Mucosa of stomach (tissue), 1 donor: ENCODE measurements around the gene UBTD2.
"Not testable (repeated sequence)": the region's sequence is repeated elsewhere in the genome, so short reads cannot be mapped to it uniquely, and the experiment has no call there.

Experiments used
- H3K27me3 ChIP-seq: one replicate; pipeline ENCODE4 v1.7.0; 2013; ENCODE audit warnings: mild to moderate bottlenecking, low read length; ENCODE audit not compliant: control insufficient read depth, insufficient read depth
- H3K36me3 ChIP-seq: one replicate; pipeline ENCODE4 v1.7.0; 2013; ENCODE audit warnings: low read length; ENCODE audit not compliant: control insufficient read depth, insufficient read depth
- H3K4me1 ChIP-seq: one replicate; pipeline ENCODE4 v1.7.0; 2013; ENCODE audit warnings: mild to moderate bottlenecking, low read length; ENCODE audit not compliant: control insufficient read depth, insufficient read depth
- H3K4me3 ChIP-seq: one replicate; pipeline ENCODE4 v1.7.0; 2013; ENCODE audit warnings: low read length
- H3K9ac ChIP-seq: one replicate; pipeline ENCODE4 v1.7.0; 2013; ENCODE audit warnings: mild to moderate bottlenecking, low read length, moderate library complexity
- H3K9me3 ChIP-seq: one replicate; pipeline ENCODE4 v1.7.0; 2013; ENCODE audit warnings: mild to moderate bottlenecking, low read length, moderate library complexity; ENCODE audit not compliant: control insufficient read depth
- donor health status: Pancreatic carcinoma.

Gene UBTD2

DNA sequence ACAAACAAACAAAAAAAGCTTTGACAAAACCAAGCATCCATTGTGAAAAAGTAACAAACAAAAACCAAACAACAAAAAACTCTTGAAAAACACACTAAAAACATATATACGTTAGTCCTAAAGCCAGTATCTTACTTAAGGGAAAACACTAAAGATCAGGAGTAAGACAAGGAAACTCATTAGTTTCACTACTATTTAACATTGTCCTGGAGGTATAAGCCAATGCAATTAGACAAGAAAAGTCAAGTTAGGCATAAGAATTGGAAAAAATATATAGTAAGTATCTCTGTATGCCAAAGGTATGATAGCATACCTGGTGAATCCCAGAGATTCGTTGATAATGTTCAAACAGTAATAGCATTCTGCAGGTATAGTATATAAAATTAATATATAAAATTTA, 21.8 kb upstream of the UBTD2 start:
- H3K4me1 ChIP-seq = no peaks in the 10 kb centered on the region
- no peaks in the 10 kb centered on the region for H3K27me3 ChIP-seq
- H3K36me3 ChIP-seq = no peaks in the 10 kb centered on the region
- H3K4me3 ChIP-seq = no peak overlapping the region
- no peak overlapping the region for H3K9ac ChIP-seq
- no peaks in the 10 kb centered on the region for H3K9me3 ChIP-seq

DNA sequence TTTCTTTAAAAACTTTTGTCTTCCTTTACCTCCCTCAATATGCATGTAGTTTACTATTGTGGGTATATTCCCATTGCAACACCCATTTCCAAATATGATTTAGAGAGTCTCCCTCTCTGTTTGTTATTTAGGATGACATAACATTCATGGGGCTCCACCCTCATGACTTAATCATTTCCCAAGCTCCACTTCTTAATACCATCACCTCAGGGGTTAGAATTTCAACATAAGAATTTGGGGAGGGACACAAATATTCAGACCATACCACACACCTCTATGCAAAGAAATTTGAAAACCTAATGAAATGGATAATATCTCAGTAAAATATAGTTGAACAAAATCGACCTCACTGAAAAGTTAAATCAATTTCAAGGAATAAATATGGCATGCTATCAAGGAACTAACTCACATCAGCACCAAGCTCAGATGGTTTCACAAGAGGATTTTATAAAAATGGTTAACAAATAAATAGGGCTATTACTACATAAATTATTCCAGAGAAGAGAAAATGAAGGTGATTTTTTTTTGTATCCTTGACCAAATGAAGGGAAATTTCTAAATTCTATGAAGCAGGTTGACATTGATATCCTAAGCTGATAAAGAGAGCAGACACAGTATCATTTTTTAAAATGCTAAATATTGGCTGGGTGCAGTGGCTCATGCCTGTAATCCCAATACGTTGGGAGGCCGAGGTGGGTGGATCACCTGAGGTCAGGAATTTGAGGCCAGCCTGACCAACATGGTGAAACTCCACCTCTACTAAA, 20.2 kb upstream of the UBTD2 start:
- Histone ChIP-seq H3K9ac (no peak overlapping the region), H3K36me3 (no peaks in the 10 kb centered on the region), H3K27me3 (no peaks in the 10 kb centered on the region), H3K4me3 (no peak overlapping the region), H3K9me3 (no peaks in the 10 kb centered on the region), H3K4me1 (no peaks in the 10 kb centered on the region)

DNA sequence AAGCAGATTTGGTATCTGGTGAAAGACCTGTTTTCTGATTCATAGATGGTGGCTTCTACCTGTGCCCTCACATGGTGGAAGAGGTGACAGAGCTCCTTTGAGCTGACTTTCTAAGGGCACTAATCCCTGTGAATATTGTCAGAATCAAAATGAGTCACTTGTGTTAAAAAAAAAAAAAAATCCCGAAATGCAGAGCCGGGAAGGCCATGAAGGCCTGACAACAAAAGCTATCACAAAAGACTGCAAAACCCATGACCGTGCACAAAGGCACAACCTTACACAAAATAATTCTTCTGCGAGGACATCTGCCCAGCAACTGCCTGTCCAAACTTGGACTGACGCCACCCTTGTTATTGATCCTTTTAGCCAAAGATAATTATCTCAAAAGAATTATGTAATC, 19.6 kb upstream of the UBTD2 start:
- no peak overlapping the region for H3K9ac ChIP-seq
- H3K9me3 ChIP-seq = no peaks in the 10 kb centered on the region
- no peak overlapping the region for H3K4me3 ChIP-seq
- no peaks in the 10 kb centered on the region for H3K4me1 ChIP-seq
- no peaks in the 10 kb centered on the region for H3K36me3 ChIP-seq
- no peaks in the 10 kb centered on the region for H3K27me3 ChIP-seq

DNA sequence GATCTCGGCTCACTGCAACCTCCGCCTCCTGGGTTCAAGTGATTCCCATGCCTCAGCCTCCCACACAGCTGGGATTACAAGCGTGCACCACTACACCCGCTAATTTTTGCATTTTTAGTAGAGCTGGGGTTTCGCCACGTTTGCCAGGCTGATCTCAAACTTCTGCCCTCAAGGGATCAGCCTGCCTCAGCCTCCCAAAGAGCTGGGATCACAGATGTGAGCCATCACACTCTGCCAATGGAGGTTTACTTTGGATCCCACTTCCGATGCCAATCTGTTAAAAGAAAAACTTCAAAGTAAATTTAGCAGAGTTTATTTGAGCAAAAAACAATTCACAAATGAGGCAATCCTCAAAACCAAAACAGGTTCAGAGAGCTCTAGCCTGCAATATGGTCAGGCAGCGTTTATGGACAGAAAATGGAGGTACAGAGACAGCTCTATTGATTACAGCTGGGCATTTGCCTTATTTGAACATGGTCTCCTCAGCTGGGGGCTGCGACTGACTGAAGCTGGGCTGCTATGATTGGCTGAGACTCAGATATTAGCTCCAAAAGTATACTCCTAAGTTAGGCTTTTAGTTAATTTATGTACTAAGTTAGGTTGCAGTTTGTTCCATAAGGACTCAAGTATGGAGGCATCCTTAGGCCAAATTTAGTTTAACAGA, 18.6 kb upstream of the UBTD2 start:
- H3K36me3 ChIP-seq = no peaks in the 10 kb centered on the region
- H3K9me3 ChIP-seq = no peaks in the 10 kb centered on the region
- H3K9ac ChIP-seq = no peak overlapping the region
- H3K4me1 ChIP-seq = no peaks in the 10 kb centered on the region
- H3K27me3 ChIP-seq = no peaks in the 10 kb centered on the region
- no peak overlapping the region for H3K4me3 ChIP-seq

DNA sequence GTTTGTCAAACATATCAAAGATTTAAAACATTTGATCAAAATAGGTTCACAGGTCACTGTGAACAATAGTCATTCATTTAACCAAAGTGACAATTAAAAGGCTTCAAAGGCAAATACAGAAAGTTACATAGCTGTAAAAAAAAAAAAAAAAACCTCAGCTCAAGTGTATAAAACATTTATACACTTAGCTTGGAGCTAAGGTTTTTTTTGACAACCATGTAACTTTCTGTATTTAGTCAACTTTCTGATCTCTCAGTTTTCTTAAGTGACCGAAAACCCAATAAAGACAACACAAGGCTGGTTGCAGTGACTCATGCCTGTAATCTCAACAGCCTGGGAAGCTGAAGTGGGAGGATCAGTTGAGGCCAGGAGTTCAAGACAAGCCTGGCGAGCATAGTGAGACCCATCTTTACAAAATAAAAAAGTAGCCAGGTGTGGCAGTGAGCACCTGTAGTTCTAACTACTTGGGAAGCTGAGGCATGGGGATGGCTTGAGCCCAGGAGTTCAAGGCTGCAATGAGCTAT, 16.4 kb upstream of the UBTD2 start:
- Histone ChIP-seq H3K9ac (no peak overlapping the region), H3K9me3 (no peaks in the 10 kb centered on the region), H3K4me1 (no peaks in the 10 kb centered on the region), H3K36me3 (no peaks in the 10 kb centered on the region), H3K4me3 (no peak overlapping the region), H3K27me3 (no peaks in the 10 kb centered on the region)

DNA sequence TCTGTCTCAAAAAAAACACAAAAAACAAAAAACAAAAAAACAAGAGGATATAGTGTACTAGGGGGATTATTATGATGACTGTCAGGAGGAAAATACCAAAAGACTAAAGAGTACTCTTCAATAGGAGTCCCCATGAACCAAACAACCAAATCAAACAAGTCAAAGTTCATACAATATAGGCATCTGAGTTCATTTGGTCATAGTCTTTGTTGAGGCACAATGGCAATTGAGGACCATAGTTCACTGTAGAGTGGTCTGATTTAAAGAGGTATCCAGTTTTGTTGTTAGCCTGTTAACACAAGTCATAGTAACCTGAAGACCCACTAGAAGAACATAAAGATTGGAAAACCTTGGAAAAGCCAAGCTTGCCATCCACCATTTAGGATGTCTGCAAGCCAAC, 11.3 kb upstream of the UBTD2 start:
- Histone ChIP-seq H3K36me3 (no peaks in the 10 kb centered on the region), H3K9me3 (no peaks in the 10 kb centered on the region), H3K27me3 (no peaks in the 10 kb centered on the region), H3K4me3 (no peak overlapping the region), H3K9ac (no peak overlapping the region), H3K4me1 (peaks cover 10% of the 10 kb centered on the region)

DNA sequence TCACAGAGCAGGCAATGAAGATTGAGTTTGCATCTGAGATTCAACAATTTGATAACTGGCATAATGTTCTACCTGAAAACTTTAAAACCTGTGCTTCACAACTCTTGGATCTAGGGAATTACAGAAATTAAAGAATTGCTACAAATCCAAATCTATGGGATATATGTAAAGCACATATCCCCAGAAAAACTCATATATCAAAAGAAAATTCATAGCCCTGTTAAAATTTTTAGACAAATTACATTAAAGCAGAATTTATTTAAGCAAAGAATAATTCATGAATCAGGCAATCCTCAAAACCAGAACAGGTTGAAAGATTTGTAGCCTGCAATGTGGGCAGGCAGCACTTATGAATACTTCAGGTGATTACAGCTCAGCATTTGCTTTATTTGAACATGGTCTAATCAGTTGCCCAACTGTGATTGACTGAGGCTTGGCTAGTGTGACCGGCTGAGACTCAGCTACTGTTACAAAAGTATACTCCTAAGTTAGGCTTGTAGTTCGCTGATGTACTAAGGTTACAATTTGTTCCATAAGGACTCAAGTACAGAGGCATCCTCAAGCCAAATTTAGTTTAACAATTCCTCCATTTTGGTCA, 10.3 kb upstream of the UBTD2 start:
- no peaks in the 10 kb centered on the region for H3K36me3 ChIP-seq
- no peaks in the 10 kb centered on the region for H3K9me3 ChIP-seq
- H3K4me1 ChIP-seq = peaks cover 10% of the 10 kb centered on the region
- no peak overlapping the region for H3K4me3 ChIP-seq
- no peak overlapping the region for H3K9ac ChIP-seq
- H3K27me3 ChIP-seq = no peaks in the 10 kb centered on the region

DNA sequence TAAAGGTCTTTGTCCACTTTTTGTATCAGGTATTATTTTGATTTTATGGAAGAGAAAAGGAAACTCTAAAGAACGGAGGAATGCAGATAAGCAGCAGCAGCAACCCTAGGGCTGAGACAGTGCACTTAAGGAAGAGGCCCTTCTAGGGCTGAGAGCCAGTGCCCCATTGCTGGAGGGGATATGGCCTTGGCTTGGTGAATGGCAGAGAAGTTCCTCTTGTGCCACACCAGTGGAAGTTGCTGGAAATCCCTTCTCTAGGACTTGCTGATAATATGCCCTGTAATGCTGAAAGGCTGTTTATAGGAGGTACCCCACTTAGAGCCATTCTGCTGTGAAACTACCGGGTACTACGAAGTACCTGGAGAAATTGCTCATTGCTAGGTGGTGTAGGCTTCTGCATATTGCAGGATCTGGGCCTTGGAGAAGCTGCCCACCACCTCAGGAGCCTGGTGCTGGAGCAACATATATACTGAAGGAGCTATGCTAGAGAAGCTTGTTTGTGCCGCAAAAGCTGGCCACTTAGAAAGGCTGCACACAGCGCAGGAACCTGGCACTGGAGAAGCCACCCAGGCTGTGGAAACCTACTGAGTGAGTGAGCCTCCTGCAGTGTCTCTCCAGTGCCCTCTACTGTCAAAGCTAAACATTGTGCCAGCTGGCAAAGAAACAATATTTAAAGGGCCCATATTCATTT, 9.6 kb upstream of the UBTD2 start:
- H3K27me3 ChIP-seq = no peaks in the 10 kb centered on the region
- no peaks in the 10 kb centered on the region for H3K9me3 ChIP-seq
- peaks cover 10% of the 10 kb centered on the region for H3K4me1 ChIP-seq
- no peaks in the 10 kb centered on the region for H3K36me3 ChIP-seq
- H3K4me3 ChIP-seq = no peak overlapping the region
- H3K9ac ChIP-seq = no peak overlapping the region

DNA sequence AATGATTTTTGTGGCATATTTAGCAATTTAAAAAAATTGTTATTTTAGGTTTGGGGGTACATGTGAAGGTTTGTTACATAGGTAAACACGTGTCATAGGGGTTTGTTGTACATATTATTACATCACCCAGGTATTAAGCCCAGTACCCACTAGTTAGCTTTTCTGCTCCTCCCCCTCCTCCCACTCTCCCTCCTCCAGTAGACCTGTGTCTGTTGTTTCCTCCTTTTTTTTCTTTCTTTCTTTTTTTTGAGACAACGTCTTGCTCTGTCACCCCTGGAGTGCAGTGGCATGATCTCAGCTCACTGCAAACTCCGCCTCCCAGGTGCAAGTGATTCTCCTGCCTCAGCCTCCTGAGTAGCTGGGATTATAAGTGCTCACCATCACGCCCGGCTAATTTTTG, 8.3 kb upstream of the UBTD2 start:
- H3K9me3 ChIP-seq, H3K4me3 ChIP-seq, H3K27me3 ChIP-seq, H3K9ac ChIP-seq, H3K4me1 ChIP-seq, H3K36me3 ChIP-seq: not testable (repeated sequence)

DNA sequence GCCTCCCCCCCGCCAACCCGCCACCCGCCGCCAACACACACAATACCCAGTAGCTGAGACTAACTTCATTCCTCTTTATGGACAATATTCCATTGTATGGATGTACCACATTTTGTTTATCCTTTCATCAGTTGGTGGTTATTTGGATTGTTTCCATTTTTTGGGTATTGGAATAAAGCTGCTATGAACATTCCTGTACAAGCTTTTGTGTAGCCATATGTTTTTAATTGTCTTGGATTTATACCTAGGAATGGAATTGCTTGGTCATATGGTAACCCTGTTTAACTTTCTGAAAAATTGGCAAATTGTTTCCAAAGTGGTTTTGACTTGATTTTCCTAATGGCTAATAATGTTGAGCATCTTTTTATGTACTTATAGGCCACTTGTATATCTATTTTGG, 4.9 kb upstream of the UBTD2 start:
- Histone ChIP-seq H3K36me3 (no peaks in the 10 kb centered on the region), H3K9ac (no peak overlapping the region), H3K9me3 (no peaks in the 10 kb centered on the region), H3K4me3 (no peak overlapping the region), H3K27me3 (no peaks in the 10 kb centered on the region), H3K4me1 (peaks cover 5% of the 10 kb centered on the region)

DNA sequence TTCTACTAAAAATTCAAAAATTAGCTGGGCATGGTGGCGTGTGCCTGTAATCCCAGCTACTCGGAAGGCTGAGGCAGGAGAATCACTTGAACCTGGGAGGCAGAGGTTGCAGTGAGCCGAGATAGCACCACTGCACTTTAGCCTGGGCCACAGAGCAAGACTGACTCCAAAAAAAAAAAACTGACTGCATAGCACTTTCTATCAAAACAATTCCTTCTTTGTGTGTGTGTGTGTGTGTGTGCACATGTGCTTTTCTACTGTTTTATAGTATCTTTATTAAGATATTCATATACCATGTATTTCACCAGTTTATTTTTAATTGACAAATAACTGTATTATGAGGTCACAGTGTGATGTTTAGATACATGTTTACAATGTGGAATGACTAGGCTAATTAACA, 3.6 kb upstream of the UBTD2 start:
- not testable (repeated sequence) for H3K36me3 ChIP-seq, H3K27me3 ChIP-seq, H3K4me1 ChIP-seq, H3K9me3 ChIP-seq, H3K9ac ChIP-seq, H3K4me3 ChIP-seq
